ENCODE results near the gene PRKN. TPM values are rescaled to one million over a fixed set of nuclear protein-coding genes. Genes with fewer than 3 reads are reported as not detected.

PRKN gene
- polyA plus RNA-seq, 1 donor from 2014 or later: 1.2 TPM

GRCh38 chr6:161508341-161508740 lies 1219.2 kb downstream of the PRKN start:
- no peaks in the 10 kb centered on the region for H3K27me3 ChIP-seq (ENCODE audit: insufficient read depth, low read depth, low read length)
- TF ChIP-seq TAF1 (IDR thresholded peaks at IDR 0.05; ENCODE audit: low read depth) (no peak), EZH2 (IDR thresholded peaks at IDR 0.05; ENCODE audit: borderline replicate concordance, insufficient read depth, low read length, poor library complexity, severe bottlenecking) (no peak), MXI1 (conservative IDR thresholded peaks at IDR 0.05; ENCODE audit: poor library complexity, severe bottlenecking) (no peak), EP300 (conservative IDR thresholded peaks at IDR 0.05; ENCODE audit: poor library complexity, severe bottlenecking) (no peak), RAD21 (conservative IDR thresholded peaks at IDR 0.05) (no peak), SMC3 (conservative IDR thresholded peaks at IDR 0.05; ENCODE audit: poor library complexity) (no peak), REST (IDR thresholded peaks at IDR 0.05; ENCODE audit: borderline replicate concordance) (no peak), CTCF (IDR thresholded peaks at IDR 0.05; ENCODE audit: poor library complexity, severe bottlenecking) (no peak), POLR2AphosphoS5 (IDR thresholded peaks at IDR 0.05) (no peak)
- H3F3A ChIP-seq (ENCODE audit: insufficient read depth, low read length, poor library complexity, severe bottlenecking): peaks cover 4% of the 10 kb centered on the region
- H4K20me1 ChIP-seq (ENCODE audit: insufficient read depth): no peaks in the 10 kb centered on the region
- H3K79me2 ChIP-seq (replicated peaks; ENCODE audit: insufficient read depth, low read length): no peaks in the 10 kb centered on the region
- no peak overlapping the region for H3K9ac ChIP-seq (ENCODE audit: low read length)
- H3K9me3 ChIP-seq (ENCODE audit: low read length): no peaks in the 10 kb centered on the region
- H3K4me3 ChIP-seq (ENCODE audit: low read length): no peak overlapping the region
- no peaks in the 10 kb centered on the region for H3K9me2 ChIP-seq (ENCODE audit: insufficient read depth, low read length)
- H3K27ac ChIP-seq (ENCODE audit: low read length): no peak overlapping the region
- H3K4me2 ChIP-seq (ENCODE audit: low read length): no peak overlapping the region
- H3K36me3 ChIP-seq (ENCODE audit: insufficient read depth, low read length): no peaks in the 10 kb centered on the region
- no peak overlapping the region for H2AFZ ChIP-seq (ENCODE audit: low read depth, low read length)

GRCh38 chr6:161507375-161507774 lies 1220.2 kb downstream of the PRKN start:
- no peaks in the 10 kb centered on the region for H3K36me3 ChIP-seq (ENCODE audit: insufficient read depth, low read length)
- H4K20me1 ChIP-seq (ENCODE audit: insufficient read depth): no peaks in the 10 kb centered on the region
- H3F3A ChIP-seq (ENCODE audit: insufficient read depth, low read length, poor library complexity, severe bottlenecking): peaks cover 4% of the 10 kb centered on the region
- no peaks in the 10 kb centered on the region for H3K79me2 ChIP-seq (replicated peaks; ENCODE audit: insufficient read depth, low read length)
- H3K4me3 ChIP-seq (ENCODE audit: low read length): no peak overlapping the region
- H3K9ac ChIP-seq (ENCODE audit: low read length): no peak overlapping the region
- no peaks in the 10 kb centered on the region for H3K9me2 ChIP-seq (ENCODE audit: insufficient read depth, low read length)
- H3K4me2 ChIP-seq (ENCODE audit: low read length): no peak overlapping the region
- TF ChIP-seq REST (IDR thresholded peaks at IDR 0.05; ENCODE audit: borderline replicate concordance) (no peak), TAF1 (IDR thresholded peaks at IDR 0.05; ENCODE audit: low read depth) (no peak), SMC3 (conservative IDR thresholded peaks at IDR 0.05; ENCODE audit: poor library complexity) (no peak), CTCF (IDR thresholded peaks at IDR 0.05; ENCODE audit: poor library complexity, severe bottlenecking) (no peak), POLR2AphosphoS5 (IDR thresholded peaks at IDR 0.05) (no peak), EP300 (conservative IDR thresholded peaks at IDR 0.05; ENCODE audit: poor library complexity, severe bottlenecking) (no peak), EZH2 (IDR thresholded peaks at IDR 0.05; ENCODE audit: borderline replicate concordance, insufficient read depth, low read length, poor library complexity, severe bottlenecking) (no peak), MXI1 (conservative IDR thresholded peaks at IDR 0.05; ENCODE audit: poor library complexity, severe bottlenecking) (no peak), RAD21 (conservative IDR thresholded peaks at IDR 0.05) (no peak)
- H2AFZ ChIP-seq (ENCODE audit: low read depth, low read length): no peak overlapping the region
- H3K27me3 ChIP-seq (ENCODE audit: insufficient read depth, low read depth, low read length): no peaks in the 10 kb centered on the region
- H3K27ac ChIP-seq (ENCODE audit: low read length): no peak overlapping the region
- H3K9me3 ChIP-seq (ENCODE audit: low read length): no peaks in the 10 kb centered on the region

Measured in neural cell (in vitro differentiated cells).